Measurements from ENCODE around the gene MYO10. TPM values are rescaled to one million over a fixed set of nuclear protein-coding genes. Genes with fewer than 3 reads are reported as not detected.

MYO10 gene
- total and polyA plus RNA-seq, 2 donors (not counting 3 experiments of a cell fraction or from before 2014, with no cell fraction given): 36.0 to 148 TPM

GRCh38 chr5:16712178-16712577 lies 223.9 kb downstream of the MYO10 start:
- Histone ChIP-seq H3K9me1 (replicated peaks; ENCODE audit: control insufficient read depth, extremely low read depth, insufficient read depth, low read length) (no peaks in the 10 kb centered on the region), H3K36me3 (ENCODE audit: control insufficient read depth in 2 of 2, extremely low read depth in 1 of 2, insufficient read depth in 2 of 2, low read length in 2 of 2) (peaks cover 21 to 27% of the 10 kb centered on the region in 2 experiments), H4K20me1 (replicated peaks; ENCODE audit: control insufficient read depth, extremely low read depth, insufficient read depth, low read length) (peaks cover 3% of the 10 kb centered on the region), H2AFZ (ENCODE audit: low read depth, low read length) (no peak overlapping the region), H3K9me3 (replicated peaks; ENCODE audit: control insufficient read depth, insufficient read depth, low read length) (no peaks in the 10 kb centered on the region), H3K79me2 (ENCODE audit: control insufficient read depth, insufficient read depth, low read length) (peaks cover 13% of the 10 kb centered on the region), H3K4me3 (replicated peaks in 1 of 3; ENCODE audit: insufficient read depth in 1 of 3, low read depth in 1 of 3, low read length in 3 of 3) (no peak overlapping the region), H3K27me3 (ENCODE audit: control insufficient read depth in 2 of 2, insufficient read depth in 2 of 2, low read length in 2 of 2) (no peaks in the 10 kb centered on the region), H3K4me2 (ENCODE audit: insufficient read depth, low read length) (no peak overlapping the region), H3K9ac (replicated peaks; ENCODE audit: extremely low read depth, insufficient read depth, low read length) (no peak overlapping the region), H3K27ac (ENCODE audit: insufficient read depth, low read depth, low read length) (no peak overlapping the region), H3K4me1 (ENCODE audit: control insufficient read depth, extremely low read depth, insufficient read depth, low read length) (peaks cover 18% of the 10 kb centered on the region)
- FAIRE-seq (peak; percentile 62), DNase-seq (ENCODE audit: low read depth, low spot score) (peak; percentile 56)
- POLR2A ChIA-PET: no interaction called here
- no peak for TF ChIP-seq GATA2 (IDR thresholded peaks at IDR 0.05; ENCODE audit: insufficient read depth, insufficient read length, low read depth, low read length)
- no peak for TF ChIP-seq MYC (IDR thresholded peaks at IDR 0.05; ENCODE audit: low read depth, low read length)
- no peak for TF ChIP-seq EZH2 (IDR thresholded peaks at IDR 0.05; ENCODE audit: borderline replicate concordance, low read depth, low read length, severe bottlenecking)
- BruUV-seq (replicated peaks): no TSS peak
- intact Hi-C loops (cut with micrococcal nuclease): no loop called here
- dilution Hi-C loops (cut with MboI; ENCODE audit: extremely low pct_ligation_motif_present, low sequenced_read_pairs): no loop called here
- CTCF ChIA-PET: interaction anchor here (1.1 to 2.2 kb wide), 4 partner anchors 14 to 477 kb away, joined by 4 to 5 read pairs (median 5); no protein-coding TSS in a partner anchor

- Histone ChIP-seq H3K27me3 (ENCODE audit: control insufficient read depth in 2 of 2, insufficient read depth in 2 of 2, low read length in 2 of 2) (no peaks in the 10 kb centered on the region), H3K4me3 (replicated peaks in 1 of 3; ENCODE audit: insufficient read depth in 1 of 3, low read depth in 1 of 3, low read length in 3 of 3) (no peak overlapping the region), H3K36me3 (ENCODE audit: control insufficient read depth in 2 of 2, extremely low read depth in 1 of 2, insufficient read depth in 2 of 2, low read length in 2 of 2) (peaks cover 21 to 28% of the 10 kb centered on the region in 2 experiments), H4K20me1 (replicated peaks; ENCODE audit: control insufficient read depth, extremely low read depth, insufficient read depth, low read length) (peaks cover 3% of the 10 kb centered on the region), H2AFZ (ENCODE audit: low read depth, low read length) (no peak overlapping the region), H3K79me2 (ENCODE audit: control insufficient read depth, insufficient read depth, low read length) (peaks cover 9% of the 10 kb centered on the region), H3K4me1 (ENCODE audit: control insufficient read depth, extremely low read depth, insufficient read depth, low read length) (peaks cover 30% of the 10 kb centered on the region), H3K4me2 (ENCODE audit: insufficient read depth, low read length) (no peak overlapping the region), H3K9me3 (replicated peaks; ENCODE audit: control insufficient read depth, insufficient read depth, low read length) (no peaks in the 10 kb centered on the region), H3K9me1 (replicated peaks; ENCODE audit: control insufficient read depth, extremely low read depth, insufficient read depth, low read length) (no peaks in the 10 kb centered on the region), H3K27ac (ENCODE audit: insufficient read depth, low read depth, low read length) (no peak overlapping the region), H3K9ac (replicated peaks; ENCODE audit: extremely low read depth, insufficient read depth, low read length) (no peak overlapping the region)
- FAIRE-seq (no peak), DNase-seq (ENCODE audit: low read depth, low spot score) (no peak)
- TF ChIP-seq POLR2A (IDR thresholded peaks at IDR 0.05; ENCODE audit: low read depth, low read length) (no peak), FOS (IDR thresholded peaks at IDR 0.05; ENCODE audit: borderline replicate concordance, insufficient read depth, low read length) (no peak), MYC (IDR thresholded peaks at IDR 0.05; ENCODE audit: low read depth, low read length) (no peak), EZH2 (IDR thresholded peaks at IDR 0.05; ENCODE audit: borderline replicate concordance, low read depth, low read length, severe bottlenecking) (no peak), GATA2 (IDR thresholded peaks at IDR 0.05; ENCODE audit: insufficient read depth, insufficient read length, low read depth, low read length) (no peak), JUN (IDR thresholded peaks at IDR 0.05; ENCODE audit: borderline replicate concordance, insufficient read depth, insufficient read length, low read depth) (no peak), POLR2AphosphoS5 (IDR thresholded peaks at IDR 0.05; ENCODE audit: insufficient read depth, low read depth, low read length) (no peak), MAX (IDR thresholded peaks at IDR 0.05; ENCODE audit: insufficient read depth, insufficient read length) (no peak), CTCF (IDR thresholded peaks at IDR 0.05; ENCODE audit: extremely low read depth in 1 of 2, insufficient read depth in 1 of 2, low read depth in 1 of 2, low read length in 2 of 2) (no peak)
- no TSS peak for BruUV-seq (replicated peaks)
- POLR2A ChIA-PET: no interaction called here
- CTCF ChIA-PET: no interaction called here
- dilution Hi-C loops (cut with MboI; ENCODE audit: extremely low pct_ligation_motif_present, low sequenced_read_pairs): no loop called here
- intact Hi-C loops (cut with micrococcal nuclease): no loop called here
Measured at GRCh38 chr5:16709691-16710433, 226.2 kb downstream of the MYO10 start.
